K562 (cell line): ENCODE measurements around the gene RCE1. TPM values are rescaled to one million over a fixed set of nuclear protein-coding genes. Genes with fewer than 3 reads are reported as not detected.

Experiments
- ATAC-seq: fragments of 200-7000 bp; cut with Tn5 transposase; 3 replicates; pipeline ENCODE4 v1.9.1; 2020; ENCODE audit warnings: moderate library complexity
- BruUV-seq: library from RNA; stranded (reverse); fragments of 400-500 nt; replicated peaks from 2 replicates; lab custom pipeline; 2021; lab: Mats Ljungman, UMichigan
- CTCF ChIA-PET: fragments of 300-600 bp; formaldehyde crosslinking; extraction: SDS; loops from one replicate; lab custom pipeline; 2021; ENCODE audit warnings: low intra/inter-chr PET ratio; lab: Yijun Ruan, JAX
- POLR2A ChIA-PET: fragments of 300-600, 350-650 bp; sonication (Branson Sonifier 250); formaldehyde crosslinking; extraction: SDS; loops from one replicate; lab custom pipeline; 2021; ENCODE audit warnings: antibody characterized with exemption, inconsistent platforms; lab: Yijun Ruan, JAX
- DNase-seq, 4 experiments: peaks; one replicate each; pipeline versions ENCODE4 v3.0.0 to v3.0.0-alpha.2; 2011 to 2018; ENCODE audit warnings: low spot score in 3 of 4, mixed read lengths in 3 of 4; ENCODE audit errors: extremely low read depth in 1 of 4
- FAIRE-seq: peaks from 2 replicates; lab custom pipeline; 2011; peaks lifted over from hg19 to GRCh38; lab: Jason Lieb, UNC
- H2AFZ ChIP-seq: 2 replicates; pipeline ENCODE4 v1.6.0; 2011; ENCODE audit warnings: low read depth, low read length, control low read depth, inconsistent platforms
- H3K27ac ChIP-seq: fragments of 200-600 bp; 3 replicates; pipeline ENCODE4 v1.8.0; 2011; ENCODE audit warnings: low read depth, mild to moderate bottlenecking, control low read depth, inconsistent platforms, low read length, moderate library complexity, mixed read lengths; ENCODE audit errors: extremely low read depth
- H3K27me3 ChIP-seq, 2 experiments: fragments of 300-600 bp in 1 of 2; 2 replicates in 1 of 2; 3 replicates in 1 of 2; pipeline versions ENCODE4 v1.6.0 to v1.8.0; 2011; ENCODE audit warnings: inconsistent platforms in 2 of 2, low read length in 2 of 2, mild to moderate bottlenecking in 1 of 2, mixed read lengths in 1 of 2, moderate library complexity in 1 of 2; ENCODE audit not compliant: control insufficient read depth in 2 of 2, insufficient read depth in 2 of 2
- H3K36me3 ChIP-seq: fragments of 300-600 bp; 3 replicates; pipeline ENCODE4 v1.8.0; 2011; ENCODE audit warnings: mild to moderate bottlenecking, low read length, inconsistent platforms; ENCODE audit not compliant: control insufficient read depth, insufficient read depth
- H3K4me1 ChIP-seq, 2 experiments: fragments of 200-600 bp in 1 of 2; replicated peaks in 1 of 2; 2 replicates in 1 of 2; 3 replicates in 1 of 2; pipeline versions ENCODE4 v1.5.1 to v1.8.0; 2011; ENCODE audit warnings: inconsistent platforms in 2 of 2, low read length in 2 of 2, mild to moderate bottlenecking in 1 of 2, mixed read lengths in 1 of 2, moderate library complexity in 1 of 2; ENCODE audit not compliant: control insufficient read depth in 2 of 2, insufficient read depth in 2 of 2
- H3K4me2 ChIP-seq: 2 replicates; pipeline ENCODE4 v1.6.1; 2011; ENCODE audit warnings: low read length, control low read depth, inconsistent platforms, mixed read lengths; ENCODE audit not compliant: insufficient read depth
- H3K4me3 ChIP-seq: fragments of 200-600 bp; sonication (generic), shearing (Covaris generic); 2 replicates; pipeline ENCODE4 v1.5.1; 2016; ENCODE audit warnings: control low read depth, inconsistent platforms
- H3K79me2 ChIP-seq: fragments of 200-600 bp; 3 replicates; pipeline ENCODE4 v1.8.0; 2011; ENCODE audit warnings: low read length, inconsistent platforms; ENCODE audit not compliant: control insufficient read depth, insufficient read depth
- H3K9ac ChIP-seq, 2 experiments: 2 replicates each; pipeline versions ENCODE4 v1.6.0 to v1.6.1; 2011; ENCODE audit warnings: low read depth in 2 of 2, low read length in 2 of 2, control low read depth in 1 of 2, inconsistent platforms in 1 of 2, mild to moderate bottlenecking in 1 of 2, mixed read lengths in 1 of 2; ENCODE audit not compliant: insufficient read depth in 1 of 2
- H3K9me1 ChIP-seq: one replicate; pipeline ENCODE4 v1.6.0; 2011; ENCODE audit warnings: inconsistent platforms, mild to moderate bottlenecking, low read length, moderate library complexity; ENCODE audit not compliant: control insufficient read depth, insufficient read depth
- H3K9me3 ChIP-seq: replicated peaks from 2 replicates; pipeline ENCODE4 v1.5.1; 2011; ENCODE audit warnings: low read depth, low read length, inconsistent platforms; ENCODE audit not compliant: control insufficient read depth, insufficient read depth
- H4K20me1 ChIP-seq: replicated peaks from 2 replicates; pipeline ENCODE4 v1.6.1; 2011; ENCODE audit warnings: low read length, inconsistent platforms, mixed read lengths; ENCODE audit not compliant: control insufficient read depth, insufficient read depth
- HEY1 ChIP-seq: fragments of 250-450 bp; sonication (Bioruptor Pico); IDR thresholded peaks from 2 replicates; pipeline ENCODE4 v1.5.0; 2020; ENCODE audit warnings: mild to moderate bottlenecking, moderate library complexity, borderline replicate concordance
- HNRNPH1 ChIP-seq: fragments of 200-400 bp; formaldehyde crosslinking; optimal IDR thresholded peaks from 2 replicates; pipeline ENCODE3; 2017; ENCODE audit warnings: low read depth, mild to moderate bottlenecking, low read length, moderate library complexity
- JUNB ChIP-seq: fragments of 450-650 bp; formaldehyde crosslinking; conservative IDR thresholded peaks from 2 replicates; pipeline ENCODE4 v1.4.0; 2020; ENCODE audit warnings: mild to moderate bottlenecking
- NFYB ChIP-seq: IDR thresholded peaks from 2 replicates; pipeline ENCODE4 v1.6.1; 2011; ENCODE audit warnings: mild to moderate bottlenecking, moderate library complexity; ENCODE audit not compliant: insufficient read length; ENCODE audit errors: extremely low read depth
- RBM22 ChIP-seq: fragments of 200-400 bp; formaldehyde crosslinking; IDR thresholded peaks from 2 replicates; pipeline ENCODE4 v1.6.1; 2018; ENCODE audit warnings: low read length, low read depth; ENCODE audit not compliant: poor library complexity, severe bottlenecking
- SUPT5H ChIP-seq: fragments of 450-650 bp; IDR thresholded peaks from 2 replicates; pipeline ENCODE4 v1.6.1; 2016
- TEAD2 ChIP-seq: fragments of 450-650 bp; IDR thresholded peaks from 2 replicates; pipeline ENCODE4 v1.6.1; 2016; ENCODE audit warnings: missing genetic modification characterization, control low read depth, missing compliant biosample characterization
- WHSC1 ChIP-seq: IDR thresholded peaks from one replicate; pipeline ENCODE4 v1.6.1; 2012; ENCODE audit warnings: low read length, control low read depth, inconsistent platforms
- ZNF134 ChIP-seq: fragments of 250-450 bp; sonication (Bioruptor Pico); conservative IDR thresholded peaks from 2 replicates; pipeline ENCODE4 v1.4.0; 2020
- ZNF282 ChIP-seq: sonication (generic); formaldehyde crosslinking; IDR thresholded peaks from 2 replicates; pipeline ENCODE4 v1.8.1; 2023; ENCODE audit warnings: missing genetic modification reagents
- WGBS: fragments of 100-300 bp; shearing (Covaris generic); methylation state at CpG from one replicate; pipeline ENCODE4 v1.1.6; 2016; ENCODE audit warnings: low coverage, mixed read lengths; ENCODE audit not compliant: insufficient coverage; ENCODE audit errors: missing lambda C conversion rate; 5-methylcytosine and 5-hydroxymethylcytosine counted together
- in situ Hi-C: fragments of 300-500 bp; cut with MboI; formaldehyde crosslinking; loops from 4 replicates; pipeline ENCODE4 v1.15.0; 2018; ENCODE audit warnings: inconsistent platforms, mixed read lengths
- intact Hi-C: fragments of 100-400 bp; cut with micrococcal nuclease; formaldehyde crosslinking; loops from 2 replicates; pipeline ENCODE4 v1.14.2; 2022
- polyA plus RNA-seq, 8 experiments: library from polyadenylated mRNA; depleted of rRNA in 4 of 8; stranded (reverse) in 5 of 8; unstranded in 3 of 8; fragments of >200 nt; fragmentation: Nextera tagmentation in 2 of 8; fragmentation: Illumina TruSeq in 1 of 8; extraction: Ambion mirVana in 2 of 8; extraction: Trizol in 1 of 8; gene quantifications; 2 replicates each; pipeline versions ENCODE4 v1.2.1 to v1.2.3, GENCODE V29; 2011 to 2014; ENCODE audit warnings: inconsistent platforms in 1 of 8, missing spikeins in 1 of 8
- total RNA-seq, 7 experiments: library from RNA; depleted of rRNA in 6 of 7; stranded (reverse); fragments of >200 nt in 6 of 7; fragmentation: Illumina TruSeq in 2 of 7; extraction: Trizol in 2 of 7; gene quantifications; 2 replicates each; pipeline versions ENCODE4 v1.2.1 to v1.2.3, GENCODE V29; 2011 to 2021; ENCODE audit warnings: low replicate concordance in 1 of 7

RCE1 gene
- total and polyA plus RNA-seq, 9 of the 15 experiments (the other 6 are each of a cell fraction or from before 2014, with no cell fraction given), result 0.75 to 41.5 (median 15.1) TPM

DNA sequence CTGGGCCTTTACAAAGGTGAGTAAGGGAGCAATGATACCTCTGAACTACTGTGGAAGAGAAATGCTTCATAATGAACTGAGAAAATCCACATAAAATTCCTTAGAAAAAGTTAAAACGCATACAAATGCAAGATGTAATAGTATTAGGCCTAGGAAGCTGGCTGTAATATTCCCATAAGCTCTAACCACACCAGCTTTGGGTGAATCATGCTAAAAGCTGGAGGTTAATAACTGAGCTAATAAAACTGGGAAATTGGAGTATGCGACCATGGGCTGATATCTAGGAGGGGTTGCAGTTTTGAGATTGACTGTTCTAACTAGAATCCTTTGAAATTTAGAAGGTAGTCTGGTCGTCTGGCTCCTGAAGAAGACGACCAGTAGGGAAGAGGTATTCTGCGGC lies 28.6 kb upstream of the RCE1 start:
- no peak overlapping the region for H2AFZ ChIP-seq
- no peaks in the 10 kb centered on the region for H3K9me3 ChIP-seq
- no peak overlapping the region for H3K27ac ChIP-seq
- TF ChIP-seq JUNB (CRISPR knock-in tag), result no peak
- TF ChIP-seq SUPT5H, result no peak
- no peak for TF ChIP-seq HEY1 (CRISPR knock-in tag)
- TF ChIP-seq NFYB, result no peak
- no peak for TF ChIP-seq WHSC1
- no peak for TF ChIP-seq RBM22
- TF ChIP-seq TEAD2 (tag), result no peak
- TF ChIP-seq ZNF282, result no peak
- no peak for TF ChIP-seq ZNF134 (CRISPR knock-in tag)
- TF ChIP-seq HNRNPH1, result no peak
- no peak overlapping the region for H3K4me3 ChIP-seq
- no TSS peak for BruUV-seq
- no peaks in the 10 kb centered on the region for H4K20me1 ChIP-seq
- 46% methylated on average over 5 of the region's 5 CpGs for WGBS
- CTCF ChIA-PET, result no interaction called here
- H3K9ac ChIP-seq, result no peak overlapping the region
- POLR2A ChIA-PET, result no interaction called here
- no peaks in the 10 kb centered on the region; the same call in 2 of the 3 replicates for H3K36me3 ChIP-seq
- no peaks in the 10 kb centered on the region for H3K9me1 ChIP-seq
- FAIRE-seq (no peak), ATAC-seq (no peak), DNase-seq (no peak)
- intact Hi-C loops, result no loop called here
- H3K4me2 ChIP-seq, result no peak overlapping the region
- no peaks in the 10 kb centered on the region for H3K4me1 ChIP-seq
- no peaks in the 10 kb centered on the region for H3K27me3 ChIP-seq
- in situ Hi-C loops, result loop anchor here (10.0 kb wide), 1 partner anchor 260 kb away; no protein-coding TSS in a partner anchor
- no peaks in the 10 kb centered on the region for H3K79me2 ChIP-seq
